GM10248 (cell line): ENCODE results near the gene ZNF728.
A peak's percentile ranks its signal among the peaks of the same experiment; 100 is the strongest.
"Not testable (repeated sequence)": the region's sequence is repeated elsewhere in the genome, so short reads cannot be mapped to it uniquely, and the experiment has no call there.

Experiments
- CTCF ChIA-PET: fragments of 300-600 bp; sonication (Branson Sonifier 250); formaldehyde crosslinking; extraction: SDS; loops from one replicate; lab custom pipeline; 2021; ENCODE audit warnings: antibody characterized with exemption; lab: Yijun Ruan, JAX
- POLR2A ChIA-PET: fragments of 350-650 bp; sonication (Branson Sonifier 250); formaldehyde crosslinking; extraction: SDS; loops from one replicate; lab custom pipeline; 2020; ENCODE audit warnings: antibody characterized with exemption; lab: Yijun Ruan, JAX
- DNase-seq: peaks from one replicate; pipeline ENCODE4 v3.0.0; 2012; ENCODE audit errors: extremely low spot score
- TF ChIP-seq, protein P1 (sequence below): IDR thresholded peaks from 2 replicates; pipeline ENCODE4 v1.5.1; 2012; ENCODE audit warnings: mild to moderate bottlenecking, low read depth; ENCODE audit errors: extremely low read depth, missing control alignments, control extremely low read depth

Gene ZNF728

DNA sequence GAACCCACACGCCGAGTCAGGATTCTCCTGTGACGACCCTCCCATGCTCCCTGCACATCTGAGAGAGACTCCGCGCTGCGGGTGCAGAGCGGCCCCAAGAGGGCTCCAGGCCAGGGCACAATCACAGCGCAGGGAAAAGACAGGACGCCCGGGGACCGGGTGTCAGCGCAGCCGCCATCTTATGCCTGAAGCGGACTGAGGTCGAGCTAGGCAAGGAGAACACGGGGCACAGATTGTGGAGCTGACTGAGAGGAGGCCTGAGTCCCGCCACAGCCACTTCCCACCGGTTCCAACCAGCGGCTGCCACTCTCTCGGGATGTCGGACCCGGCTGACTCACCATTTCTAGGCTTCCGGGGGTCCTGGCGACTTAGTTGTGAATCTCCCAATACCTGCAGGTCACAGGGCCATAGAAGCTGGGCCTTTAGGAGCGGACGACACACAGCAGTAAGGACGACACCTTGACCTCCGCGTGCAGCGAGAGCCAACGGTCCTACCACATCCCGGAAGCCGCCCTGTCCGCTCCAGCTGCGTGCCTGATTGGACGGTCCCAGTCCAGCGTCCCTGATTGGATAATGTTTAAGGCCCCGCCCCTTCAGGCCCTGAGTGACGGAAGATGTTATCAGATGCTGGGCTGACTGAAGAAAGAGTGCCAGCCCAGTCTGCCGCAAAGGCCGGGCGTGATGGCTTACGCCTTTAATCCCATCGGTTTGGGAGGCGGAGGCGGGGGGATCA lies at the start of gene ZNF728:
Gene ZNF728 (minus strand): TSS at position 487 of the 733 bp plus-strand sequence. CDS start 146 bp downstream, at position 341.
- ChIA-PET CTCF (no interaction called here), POLR2A (no interaction called here)
- TF ChIP-seq, protein P1, sequence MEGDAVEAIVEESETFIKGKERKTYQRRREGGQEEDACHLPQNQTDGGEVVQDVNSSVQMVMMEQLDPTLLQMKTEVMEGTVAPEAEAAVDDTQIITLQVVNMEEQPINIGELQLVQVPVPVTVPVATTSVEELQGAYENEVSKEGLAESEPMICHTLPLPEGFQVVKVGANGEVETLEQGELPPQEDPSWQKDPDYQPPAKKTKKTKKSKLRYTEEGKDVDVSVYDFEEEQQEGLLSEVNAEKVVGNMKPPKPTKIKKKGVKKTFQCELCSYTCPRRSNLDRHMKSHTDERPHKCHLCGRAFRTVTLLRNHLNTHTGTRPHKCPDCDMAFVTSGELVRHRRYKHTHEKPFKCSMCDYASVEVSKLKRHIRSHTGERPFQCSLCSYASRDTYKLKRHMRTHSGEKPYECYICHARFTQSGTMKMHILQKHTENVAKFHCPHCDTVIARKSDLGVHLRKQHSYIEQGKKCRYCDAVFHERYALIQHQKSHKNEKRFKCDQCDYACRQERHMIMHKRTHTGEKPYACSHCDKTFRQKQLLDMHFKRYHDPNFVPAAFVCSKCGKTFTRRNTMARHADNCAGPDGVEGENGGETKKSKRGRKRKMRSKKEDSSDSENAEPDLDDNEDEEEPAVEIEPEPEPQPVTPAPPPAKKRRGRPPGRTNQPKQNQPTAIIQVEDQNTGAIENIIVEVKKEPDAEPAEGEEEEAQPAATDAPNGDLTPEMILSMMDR = no peak
- peak; percentile 5 for DNase-seq

DNA sequence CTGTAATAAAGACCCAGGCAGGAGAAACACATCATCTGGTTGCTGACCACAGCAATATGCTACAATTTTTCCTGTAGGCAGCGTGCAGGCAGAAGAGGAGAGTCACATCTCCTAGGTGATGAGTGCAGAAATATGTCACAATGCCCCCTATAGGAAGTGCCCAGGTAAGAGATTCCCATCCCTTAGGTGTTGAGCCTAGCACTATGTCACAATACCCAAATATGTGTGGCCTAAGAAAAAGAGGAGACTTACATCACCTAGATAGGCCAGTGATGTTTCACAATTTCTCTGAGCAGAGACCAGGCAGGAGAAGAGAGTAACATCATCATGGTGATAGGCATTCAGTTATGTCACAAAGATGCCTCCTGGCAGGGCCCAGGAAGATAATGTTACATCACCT lies 49.4 kb upstream of the ZNF728 start:
- TF ChIP-seq, protein P1 = no peak
- CTCF ChIA-PET = no interaction called here
- POLR2A ChIA-PET = no interaction called here
- no peak for DNase-seq

DNA sequence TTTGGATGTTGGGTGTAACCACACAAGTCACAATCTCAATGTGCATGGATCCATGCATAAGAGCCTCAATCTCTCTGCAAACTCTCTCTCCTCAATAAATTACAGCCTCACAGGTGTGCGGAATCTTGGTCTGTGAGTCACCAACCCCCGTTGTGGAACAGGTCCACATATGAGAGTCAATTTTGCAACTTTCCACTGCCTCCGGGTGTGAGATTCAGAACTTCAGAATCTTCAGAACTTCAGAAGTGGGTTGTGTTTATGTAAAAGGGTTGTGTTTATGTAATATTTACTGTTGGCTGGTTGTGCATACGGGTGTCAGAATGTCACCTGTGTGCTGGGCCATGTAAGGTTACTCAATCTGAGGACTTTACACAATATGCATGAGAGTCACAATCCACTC lies 46.3 kb upstream of the ZNF728 start:
- no peak for DNase-seq
- ChIA-PET CTCF (no interaction called here), POLR2A (no interaction called here)
- TF ChIP-seq, protein P1 = no peak

DNA sequence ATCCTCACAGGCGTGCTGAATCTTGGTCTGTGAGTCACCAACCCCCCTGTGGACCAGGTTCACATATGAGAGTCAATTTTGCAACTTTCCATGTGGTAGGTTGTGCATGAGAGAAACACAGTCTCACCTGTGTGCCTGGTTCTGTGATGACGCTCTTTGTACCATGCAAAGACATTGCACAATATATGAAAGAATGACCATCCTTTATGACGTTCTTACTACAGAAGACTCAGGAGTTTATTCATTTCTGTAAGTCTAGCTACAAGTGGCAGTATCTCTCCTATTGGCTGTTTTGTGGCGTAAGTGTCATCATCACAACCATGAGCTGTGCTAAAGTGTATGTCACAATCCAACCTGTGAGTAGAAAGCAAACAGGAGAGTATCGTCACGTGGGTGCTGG lies 43.8 kb upstream of the ZNF728 start:
- DNase-seq = no peak
- TF ChIP-seq, protein P1 = no peak
- ChIA-PET POLR2A (no interaction called here), CTCF (no interaction called here)

DNA sequence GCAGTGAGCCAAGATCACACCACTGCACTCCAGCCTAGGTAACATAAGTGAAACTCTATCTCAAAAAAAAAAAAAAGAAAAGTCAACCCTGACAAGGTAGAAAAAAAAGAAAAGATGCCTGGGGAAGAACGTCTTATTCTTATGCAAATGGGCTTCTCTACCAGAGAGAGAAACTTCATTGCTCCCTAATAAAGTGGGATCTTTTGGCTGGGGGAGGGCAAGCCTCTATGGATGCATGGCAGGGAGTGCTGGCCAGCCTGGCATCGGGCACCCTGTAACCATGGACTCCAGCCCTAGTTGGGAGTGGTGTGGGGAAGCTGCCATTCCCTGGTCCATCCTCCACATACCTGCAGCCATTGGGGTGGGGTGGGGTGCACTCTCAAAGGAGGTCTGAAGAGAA lies 30.7 kb upstream of the ZNF728 start:
- TF ChIP-seq, protein P1 = no peak
- ChIA-PET CTCF (no interaction called here), POLR2A (no interaction called here)

DNA sequence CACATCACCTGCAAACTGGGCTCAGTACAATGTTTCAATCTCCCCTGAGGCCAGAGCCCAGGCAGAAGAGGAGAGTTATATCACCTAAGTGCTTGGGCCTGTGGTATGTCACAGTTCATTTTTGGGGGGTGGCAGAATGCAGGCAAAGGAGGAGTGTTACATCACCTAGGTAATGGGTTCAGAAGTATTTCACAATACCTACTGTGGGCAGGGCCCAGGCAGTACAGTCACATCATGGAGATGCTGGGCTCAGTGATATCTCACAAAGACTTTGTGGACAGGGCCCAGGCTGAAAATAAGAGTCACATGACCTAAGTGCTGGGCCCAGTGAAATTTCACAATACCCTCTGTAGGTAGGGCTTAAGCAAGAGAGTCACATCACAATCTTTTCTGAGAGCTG lies 12.7 kb upstream of the ZNF728 start:
- POLR2A ChIA-PET = no interaction called here
- DNase-seq = no peak
- CTCF ChIA-PET = no interaction called here
- TF ChIP-seq, protein P1 = no peak

More for the DNA sequence above, 30.7 kb upstream of the ZNF728 start:
- no peak for DNase-seq

DNA sequence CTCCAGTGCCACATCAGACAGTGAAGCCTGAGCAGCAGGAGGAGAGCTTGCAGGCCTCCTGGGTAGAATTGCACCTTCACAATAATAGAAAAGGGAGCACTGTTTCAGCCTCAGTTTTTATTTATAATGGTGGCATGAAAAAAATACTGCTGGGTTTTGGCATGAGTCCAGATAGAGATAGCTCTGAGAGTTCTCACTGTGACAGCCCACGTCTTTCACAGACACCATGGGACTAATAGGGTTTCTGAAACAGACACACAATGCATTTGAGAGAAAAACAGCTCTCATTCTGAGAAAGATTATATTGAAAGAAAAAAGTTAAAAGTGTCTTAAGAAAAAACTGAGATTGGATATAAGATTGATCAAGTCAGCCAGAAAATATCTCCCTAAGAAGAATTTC lies 8.0 kb downstream of the ZNF728 start:
- POLR2A ChIA-PET, DNase-seq: not testable (repeated sequence)
- CTCF ChIA-PET = interaction anchor here (1.4 kb wide), 1 partner anchor 44 kb away, joined by 3 read pairs; no protein-coding TSS in a partner anchor
